HepG2 (cell line): ENCODE measurements around the gene IL6R.

Experiments used
- BHLHE40 ChIP-seq: IDR thresholded peaks from 2 replicates; pipeline ENCODE4 v1.6.1; 2011; ENCODE audit warnings: low read length, improper control_type of control experiment
- ESRRA ChIP-seq: sonication (generic); formaldehyde crosslinking; IDR thresholded peaks from 2 replicates; pipeline ENCODE4 v1.5.1; 2020; ENCODE audit warnings: mild to moderate bottlenecking, low read depth, missing genetic modification reagents
- HNRNPUL1 ChIP-seq: fragments of 200-400 bp; formaldehyde crosslinking; IDR thresholded peaks from 2 replicates; pipeline ENCODE4 v1.6.1; 2017; ENCODE audit warnings: low read depth, mild to moderate bottlenecking, low read length, moderate library complexity
- KLF13 ChIP-seq: sonication (generic); formaldehyde crosslinking; IDR thresholded peaks from 2 replicates; pipeline ENCODE4 v1.4.0; 2020; ENCODE audit warnings: mild to moderate bottlenecking, missing genetic modification reagents
- MAX ChIP-seq: IDR thresholded peaks from 2 replicates; pipeline ENCODE4 v1.6.1; 2012; ENCODE audit warnings: inconsistent platforms
- ZNF639 ChIP-seq: conservative IDR thresholded peaks from 2 replicates; pipeline ENCODE4 v1.6.1; 2018; ENCODE audit warnings: missing genetic modification reagents
- TF ChIP-seq, protein P1 (sequence below): sonication (generic); formaldehyde crosslinking; IDR thresholded peaks from 2 replicates; pipeline ENCODE4 v1.5.0; 2020; ENCODE audit warnings: missing genetic modification reagents

GRCh38 chr1:154360288-154360687 lies 44.9 kb upstream of the IL6R start:
- TF ChIP-seq BHLHE40 (no peak), MAX (no peak), HNRNPUL1 (no peak), ZNF639 (CRISPR knock-in tag) (no peak), ESRRA (CRISPR knock-in tag) (no peak), KLF13 (CRISPR knock-in tag) (no peak)
- TF ChIP-seq, protein P1, sequence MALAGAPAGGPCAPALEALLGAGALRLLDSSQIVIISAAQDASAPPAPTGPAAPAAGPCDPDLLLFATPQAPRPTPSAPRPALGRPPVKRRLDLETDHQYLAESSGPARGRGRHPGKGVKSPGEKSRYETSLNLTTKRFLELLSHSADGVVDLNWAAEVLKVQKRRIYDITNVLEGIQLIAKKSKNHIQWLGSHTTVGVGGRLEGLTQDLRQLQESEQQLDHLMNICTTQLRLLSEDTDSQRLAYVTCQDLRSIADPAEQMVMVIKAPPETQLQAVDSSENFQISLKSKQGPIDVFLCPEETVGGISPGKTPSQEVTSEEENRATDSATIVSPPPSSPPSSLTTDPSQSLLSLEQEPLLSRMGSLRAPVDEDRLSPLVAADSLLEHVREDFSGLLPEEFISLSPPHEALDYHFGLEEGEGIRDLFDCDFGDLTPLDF (CRISPR knock-in tag), result no peak
